A172 (cell line): ENCODE results near the gene OR2T12. TPM values are rescaled to one million over a fixed set of nuclear protein-coding genes. Genes with fewer than 3 reads are reported as not detected.
"Not testable (repeated sequence)": the region's sequence is repeated elsewhere in the genome, so short reads cannot be mapped to it uniquely, and the experiment has no call there.

Experiments used
- DNase-seq: peaks from one replicate; pipeline ENCODE4 v3.0.0-alpha.2; 2015; ENCODE audit warnings: low spot score
- total RNA-seq: library from RNA; depleted of rRNA; stranded (reverse); fragments of >200 nt; shearing (Covaris generic); gene quantifications from 2 replicates; pipeline ENCODE4 v1.2.3, GENCODE V29; 2014; rRNA removed

OR2T12 gene
- total RNA-seq, result not detected in 2 replicates

- no peak for DNase-seq
Measured at GRCh38 chr1:248303324-248303723, at the start of gene OR2T12. TSS of gene OR2T12 (minus strand) at chr1:248303424. CDS start at chr1:248295578, 7,846 bp downstream.

GRCh38 chr1:248348475-248348874, 45.3 kb upstream of the OR2T12 start, which contains the start of gene OR14C36:
TSS of gene OR14C36 (plus strand) at chr1:248348775. CDS start at chr1:248348775, 0 bp downstream.
- DNase-seq, result no peak

GRCh38 chr1:248343451-248343850, 40.2 kb upstream of the OR2T12 start:
- no peak for DNase-seq

GRCh38 chr1:248324468-248324867, 21.2 kb upstream of the OR2T12 start, which contains the start of gene OR2M7:
TSS of gene OR2M7 (minus strand) at chr1:248324568. CDS start at chr1:248324568, 0 bp downstream.
- DNase-seq, result no peak

GRCh38 chr1:248316796-248317195, 13.6 kb upstream of the OR2T12 start:
- no peak for DNase-seq

- not testable (repeated sequence) for DNase-seq
Measured at GRCh38 chr1:248306740-248307139, 3.5 kb upstream of the OR2T12 start.

GRCh38 chr1:248306103-248306502, 2.9 kb upstream of the OR2T12 start:
- DNase-seq, result no peak

- DNase-seq, result not testable (repeated sequence)
Measured at GRCh38 chr1:248305672-248306071, 2.4 kb upstream of the OR2T12 start.

GRCh38 chr1:248288391-248288790, 14.8 kb downstream of the OR2T12 start:
- DNase-seq, result no peak

- no peak for DNase-seq
Measured at GRCh38 chr1:248277876-248278275, 25.3 kb downstream of the OR2T12 start, which contains the start of gene OR2T33. TSS of gene OR2T33 (minus strand) at chr1:248277976. CDS start at chr1:248273814, 4,162 bp downstream.

GRCh38 chr1:248273225-248273624, 30.0 kb downstream of the OR2T12 start:
- DNase-seq, result not testable (repeated sequence)

- no peak for DNase-seq
Measured at GRCh38 chr1:248268178-248268577, 35.0 kb downstream of the OR2T12 start.

GRCh38 chr1:248259309-248259708, 43.9 kb downstream of the OR2T12 start:
- DNase-seq, result not testable (repeated sequence)

GRCh38 chr1:248243204-248243603, 60.0 kb downstream of the OR2T12 start:
- peak; percentile 39 for DNase-seq

Other genes starting within 250 kb of the OR2T12 start
- not detected in 2 replicates for gene OR2L13, start 208.2 kb downstream of the OR2T12 start, total RNA-seq
- not detected in 2 replicates for gene OR2M5, start 158.3 kb downstream of the OR2T12 start, total RNA-seq
- 0.14 TPM in 1 of 2 replicates, not detected in the other for gene OR2M2, start 128.6 kb downstream of the OR2T12 start, total RNA-seq
- 0.12 and 0.19 TPM in 2 replicates for gene OR2M3, start 106.2 kb downstream of the OR2T12 start, total RNA-seq
- 0.10 and 0.60 TPM in 2 replicates for gene OR2M4, start 72.0 kb downstream of the OR2T12 start, total RNA-seq
- not detected in 2 replicates for gene OR2T33, start 25.4 kb downstream of the OR2T12 start, total RNA-seq
- gene OR2M7, start 21.1 kb upstream of the OR2T12 start, total RNA-seq, result not detected in 2 replicates
- gene OR14C36, start 45.4 kb upstream of the OR2T12 start, total RNA-seq, result not detected in 2 replicates
- gene OR2T4, start 58.2 kb upstream of the OR2T12 start, total RNA-seq, result not detected in 2 replicates
- gene OR2T6, start 72.3 kb upstream of the OR2T12 start, total RNA-seq, result not detected in 2 replicates
- not detected in 2 replicates for gene OR2T1, start 99.6 kb upstream of the OR2T12 start, total RNA-seq
- gene OR2T2, start 142.2 kb upstream of the OR2T12 start, total RNA-seq, result not detected in 2 replicates
- not detected in 2 replicates for gene OR2T3, start 169.9 kb upstream of the OR2T12 start, total RNA-seq
- gene OR2T5, start 185.2 kb upstream of the OR2T12 start, total RNA-seq, result not detected in 2 replicates
- not detected in 2 replicates for gene OR2G6, start 204.6 kb upstream of the OR2T12 start, total RNA-seq